Embryonic facial prominence (tissue), 1 donor: ENCODE measurements around the gene INTS1.

Experiments used
- DNase-seq: peaks from one replicate; pipeline ENCODE4 v3.0.0-alpha.2; 2016; ENCODE audit errors: extremely low spot score

The INTS1 gene

GRCh38 chr7:1486571-1486970 is 17.6 kb downstream of the INTS1 start:
- DNase-seq: no peak

GRCh38 chr7:1485156-1485555 is 19.0 kb downstream of the INTS1 start:
- DNase-seq: no peak

DNA sequence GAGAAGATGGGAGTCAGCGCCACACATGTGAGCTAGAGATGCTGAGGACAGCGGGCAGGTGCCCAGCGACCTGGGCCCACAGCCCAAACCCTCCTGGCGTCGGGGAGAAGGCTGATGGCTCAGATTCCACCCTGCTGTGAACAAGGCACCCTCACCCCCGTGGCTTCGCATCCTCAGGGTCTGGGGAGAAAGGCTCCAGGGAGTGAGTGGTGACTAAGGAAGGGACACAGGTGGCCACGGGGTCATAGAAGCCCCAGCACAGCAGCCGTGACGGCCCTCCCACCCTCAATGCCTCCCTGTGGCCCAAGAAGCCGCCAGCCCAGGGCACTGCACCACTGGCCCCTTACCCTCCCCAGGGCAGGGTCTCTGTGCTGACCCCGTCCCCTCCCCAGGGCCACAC is 19.6 kb downstream of the INTS1 start:
- no peak for DNase-seq

DNA sequence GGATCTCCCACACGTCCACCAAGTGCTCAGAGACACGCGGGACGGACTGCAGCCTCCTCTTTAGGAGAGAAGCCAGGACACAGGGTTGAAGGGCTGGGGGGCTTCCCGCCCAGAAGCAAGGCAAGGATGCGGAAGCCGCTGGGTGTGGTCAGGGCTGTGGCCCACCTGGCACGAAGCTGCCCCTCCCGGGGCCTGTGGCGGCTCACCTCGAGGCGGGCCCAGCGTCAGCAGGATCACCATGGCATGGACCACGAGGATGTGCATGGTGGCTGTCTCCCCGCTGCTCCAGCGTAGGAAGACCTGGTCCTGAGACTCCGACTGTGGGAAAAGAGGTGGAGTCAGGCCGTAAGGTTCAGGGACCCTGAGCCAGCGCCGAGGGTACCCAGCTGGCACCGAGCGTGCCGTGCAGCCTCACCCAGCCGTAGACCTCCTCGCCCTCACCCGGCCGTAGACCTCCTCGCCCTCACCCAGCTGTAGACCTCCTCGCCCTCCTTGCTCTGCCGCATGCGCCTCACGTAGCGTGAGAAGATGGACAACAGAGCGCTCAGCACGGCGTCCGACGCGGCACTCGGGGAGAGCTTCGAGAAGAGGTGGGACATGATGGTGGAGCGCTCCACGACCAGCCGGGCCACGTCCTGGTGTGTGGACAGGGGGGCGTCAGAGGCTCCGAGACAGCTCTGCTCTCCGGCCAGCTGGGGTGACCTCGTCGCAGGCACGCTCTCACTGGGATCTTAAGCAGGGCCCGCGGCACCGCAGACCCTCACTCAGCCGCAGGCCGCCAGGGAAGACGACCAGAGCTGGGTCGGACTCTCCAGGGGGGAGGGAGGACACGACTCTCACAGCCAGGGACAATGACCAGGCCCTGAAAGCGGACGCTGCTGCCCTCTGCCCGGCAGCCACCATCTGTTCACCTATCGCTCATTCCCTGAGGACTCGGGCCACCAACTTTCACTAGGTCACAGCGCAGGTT is 20.4 kb downstream of the INTS1 start:
- DNase-seq: no peak

DNA sequence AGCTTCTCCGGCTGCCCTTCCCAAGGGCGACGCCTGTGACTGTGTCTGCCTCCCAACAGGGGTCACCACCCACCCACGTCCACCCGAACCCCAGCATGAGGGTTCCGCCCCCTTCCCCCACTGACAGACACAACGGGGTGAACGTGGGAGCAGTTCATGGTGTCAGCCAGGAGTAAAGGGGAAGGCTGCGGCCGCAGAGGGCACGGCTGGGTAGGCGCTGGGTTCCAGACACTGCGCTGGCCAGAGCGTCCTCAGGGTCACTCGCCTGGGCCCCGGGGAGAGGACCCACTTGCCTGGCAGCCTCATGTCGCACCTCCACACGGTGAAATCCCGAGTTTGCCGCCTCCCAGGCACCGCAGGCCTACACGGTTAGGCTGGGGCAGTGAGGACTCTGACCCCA is 21.1 kb downstream of the INTS1 start:
- DNase-seq: no peak

DNA sequence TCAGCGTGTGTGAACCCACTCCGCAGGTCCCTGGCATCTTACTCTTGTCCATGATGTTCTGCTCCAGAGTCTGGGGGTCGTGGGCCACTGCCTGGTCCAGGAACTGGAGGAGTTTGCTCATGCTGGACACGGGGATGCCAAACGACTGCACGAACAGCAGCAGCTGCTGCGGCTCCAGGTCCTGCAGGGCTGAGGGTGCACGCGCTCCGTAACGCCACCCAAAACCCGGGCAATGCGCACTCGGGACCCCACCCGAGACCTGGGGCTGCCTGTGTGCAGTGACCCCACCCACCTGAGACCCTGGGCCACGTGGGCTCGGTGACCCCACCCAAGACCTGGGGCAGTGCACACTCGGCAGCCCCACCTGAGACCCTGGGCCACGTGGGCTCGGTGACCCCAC is 22.9 kb downstream of the INTS1 start:
- DNase-seq: no peak

DNA sequence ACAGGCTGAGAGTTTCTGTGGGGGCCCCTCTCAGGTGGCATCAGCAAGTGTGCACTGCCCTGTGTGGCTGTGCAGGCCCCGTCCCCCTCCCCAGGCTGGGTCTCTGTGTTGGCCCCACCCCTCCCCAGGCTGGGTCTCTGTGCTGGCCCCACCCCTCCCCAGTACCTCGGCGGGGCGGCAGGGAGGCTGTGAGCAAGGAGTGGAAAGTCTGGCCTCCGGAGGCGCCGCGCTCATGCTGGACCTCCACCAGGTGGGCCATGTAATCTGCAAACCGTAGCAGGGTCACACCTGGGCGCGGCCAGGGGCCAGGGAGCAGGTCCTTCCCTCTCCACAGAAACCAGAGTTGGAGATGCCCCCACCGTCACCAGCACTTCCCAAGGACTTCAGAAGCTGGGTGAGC is 23.5 kb downstream of the INTS1 start:
- no peak for DNase-seq

- DNase-seq: no peak
Measured at GRCh38 chr7:1479287-1479686, 24.9 kb downstream of the INTS1 start.

DNA sequence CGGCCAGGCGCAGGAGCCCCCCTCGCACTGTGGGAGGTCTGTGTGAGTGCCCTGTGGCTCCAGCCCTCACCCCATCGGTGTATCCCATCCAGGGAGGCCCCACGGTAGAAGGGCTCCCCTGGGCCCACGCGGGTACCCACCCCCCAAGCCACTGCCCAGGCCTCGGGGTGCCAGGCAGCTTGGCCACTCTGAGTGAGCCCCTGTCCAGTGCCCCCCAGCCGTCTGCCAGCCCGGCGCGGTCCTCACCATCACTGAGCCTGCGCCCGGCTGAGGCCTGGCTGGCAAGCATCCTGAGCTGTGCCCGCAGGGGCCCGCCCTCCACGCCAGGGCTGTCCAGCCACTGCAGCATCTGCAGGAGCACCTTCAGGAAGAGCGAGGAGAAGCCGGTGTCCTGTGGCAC is 25.7 kb downstream of the INTS1 start:
- DNase-seq: no peak

- DNase-seq: no peak
Measured at GRCh38 chr7:1476859-1477258, 27.3 kb downstream of the INTS1 start.

DNA sequence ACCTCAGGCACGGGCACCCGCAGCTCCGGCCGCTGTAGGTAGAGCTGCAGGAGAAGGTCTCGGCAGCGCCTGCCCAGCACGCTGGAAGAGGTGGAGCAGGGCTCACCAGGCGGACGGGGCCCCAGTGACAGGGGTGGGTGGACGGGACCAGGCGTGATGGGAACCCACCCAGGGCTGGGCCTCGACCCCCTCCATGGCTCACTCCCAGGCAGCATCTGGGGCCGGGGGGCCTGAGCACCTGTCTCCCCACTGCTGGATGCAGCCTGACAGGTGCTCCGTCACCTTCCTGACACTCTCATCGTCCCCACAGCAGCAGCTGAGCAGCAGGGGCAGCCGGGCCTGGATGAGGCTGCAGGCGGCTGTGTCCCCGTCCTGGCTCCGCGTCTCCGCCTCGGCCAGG is 28.2 kb downstream of the INTS1 start:
- no peak for DNase-seq

DNA sequence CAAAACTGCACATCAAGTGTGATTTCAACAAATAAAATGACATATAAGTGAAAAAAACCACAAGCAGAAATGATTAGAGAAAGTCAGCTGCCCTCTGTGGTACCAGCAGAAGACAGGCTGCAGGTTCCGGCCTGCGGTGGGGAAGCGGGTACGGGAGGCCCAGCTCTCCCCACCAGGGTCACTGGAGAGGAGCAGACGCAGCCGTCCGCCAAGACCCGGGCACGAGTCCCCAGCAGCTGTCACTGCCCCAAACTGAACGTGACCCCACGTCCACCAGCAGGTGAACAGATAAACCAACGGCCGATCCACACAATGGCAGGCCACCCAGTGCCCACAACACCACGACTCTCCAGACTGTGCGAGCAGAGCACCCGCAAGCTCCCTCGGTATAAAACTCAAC is 28.8 kb downstream of the INTS1 start:
- no peak for DNase-seq

DNA sequence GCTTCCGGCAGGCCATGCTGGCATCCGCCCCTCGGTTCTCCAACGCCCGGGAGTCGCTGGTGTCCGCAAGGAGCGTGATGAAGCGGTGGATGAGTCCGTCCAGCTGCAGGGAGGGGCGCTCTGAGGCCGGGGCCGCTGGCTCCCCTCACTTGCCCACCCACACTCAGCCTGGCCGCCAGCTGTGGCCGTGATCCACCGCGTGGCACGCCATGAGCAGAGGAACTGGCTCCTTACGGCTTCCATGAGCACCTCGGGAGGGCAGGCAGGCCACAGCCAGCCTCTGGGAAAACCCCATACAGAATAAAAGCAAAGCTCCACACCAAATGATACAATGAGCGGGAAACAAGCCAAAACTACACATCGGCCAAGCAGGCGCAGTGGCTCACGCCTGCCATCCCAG is 29.5 kb downstream of the INTS1 start:
- DNase-seq: no peak

GRCh38 chr7:1473864-1474512 is 30.2 kb downstream of the INTS1 start:
- DNase-seq: peak; percentile 33

- no peak for DNase-seq
Measured at GRCh38 chr7:1470901-1471300, 33.3 kb downstream of the INTS1 start.

- DNase-seq: no peak
Measured at GRCh38 chr7:1468643-1469298, 35.4 kb downstream of the INTS1 start.

GRCh38 chr7:1468203-1468602 is 36.0 kb downstream of the INTS1 start:
- DNase-seq: no peak

DNA sequence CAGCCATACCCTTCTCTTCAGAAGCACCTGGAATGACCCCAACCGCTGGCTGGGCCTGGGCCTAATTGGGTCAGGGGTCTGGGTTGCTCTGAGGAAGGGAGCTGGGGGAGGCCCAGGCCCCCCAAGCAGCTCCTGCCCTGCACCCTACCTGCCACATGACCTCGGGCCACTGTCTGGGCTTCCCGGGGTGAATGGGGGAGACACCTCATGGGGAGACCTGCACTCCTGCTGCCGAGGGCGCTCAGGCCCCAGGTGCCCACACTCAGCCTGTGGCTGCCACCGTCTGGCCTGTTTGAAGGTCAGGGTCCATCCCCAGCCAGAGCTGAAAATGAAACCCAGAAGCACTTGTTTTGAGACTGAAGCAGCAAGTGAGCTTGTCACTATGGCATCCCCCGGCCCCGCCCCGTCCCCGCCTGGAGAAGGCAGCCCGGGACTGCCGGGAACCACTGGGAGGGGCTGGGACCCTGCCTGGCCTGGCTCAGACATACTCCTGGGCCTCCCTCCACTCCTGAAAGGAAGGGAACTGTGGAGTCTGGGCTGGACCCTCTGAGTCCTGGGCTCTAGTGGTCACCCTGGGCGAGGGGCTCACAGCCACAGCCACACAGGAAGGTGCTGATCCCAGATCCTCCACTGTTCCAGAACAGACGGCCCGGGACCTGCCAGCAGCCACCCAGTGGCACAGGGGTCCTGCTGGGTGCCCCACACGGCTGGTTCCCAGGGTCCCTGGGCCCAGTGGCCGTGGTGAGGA is 37.5 kb downstream of the INTS1 start:
- no peak for DNase-seq

DNA sequence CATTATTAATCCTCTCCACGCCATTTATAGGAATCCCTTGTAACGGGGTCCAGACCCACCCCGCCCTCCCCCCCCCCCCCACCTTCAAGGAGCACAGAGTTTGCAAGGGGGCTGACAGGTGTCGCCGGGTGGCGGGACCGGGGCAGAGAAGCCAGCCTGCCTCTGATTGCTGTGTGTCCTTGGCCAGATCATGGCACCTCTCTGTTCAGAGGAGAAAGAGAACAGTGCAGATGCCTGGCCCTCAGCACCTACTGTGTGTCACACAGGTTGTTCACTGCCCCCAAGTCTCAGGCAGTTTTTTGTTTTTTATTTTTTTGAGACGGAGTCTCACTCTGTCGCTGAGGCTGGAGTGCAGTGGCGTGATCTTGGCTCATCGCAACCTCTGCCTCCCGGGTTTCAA is 39.5 kb downstream of the INTS1 start:
- DNase-seq: no peak

DNA sequence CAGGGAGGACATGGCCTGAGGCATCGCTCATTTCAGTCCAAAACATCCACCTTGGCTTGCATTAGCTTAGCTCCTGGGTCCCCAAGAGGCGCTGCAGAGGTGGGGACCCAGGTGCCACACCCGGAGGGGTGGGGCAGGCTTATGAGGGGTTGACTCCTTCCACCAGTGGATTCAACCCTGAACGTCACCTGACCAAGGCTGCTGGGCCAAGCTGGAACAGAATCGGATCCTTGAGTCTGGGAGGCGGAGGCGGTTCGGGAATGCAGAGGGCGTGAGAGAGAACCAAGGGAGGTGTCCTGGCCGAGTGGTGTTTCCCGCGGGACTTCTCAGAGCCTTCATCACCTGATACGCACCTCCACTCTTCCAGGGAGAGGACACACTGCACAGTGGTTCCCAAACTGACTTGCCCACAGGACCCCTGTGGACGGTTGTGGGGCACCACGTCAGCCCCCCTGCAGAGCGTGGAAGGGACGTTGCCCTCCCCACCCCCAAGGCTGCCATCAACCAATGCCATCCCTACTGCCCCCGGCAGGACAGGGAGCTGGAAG is 40.4 kb downstream of the INTS1 start:
- DNase-seq: no peak

GRCh38 chr7:1461646-1462375 is 42.4 kb downstream of the INTS1 start:
- no peak for DNase-seq
